ENCODE results near the gene SH2D2A.
"Not testable (repeated sequence)": the region's sequence is repeated elsewhere in the genome, so short reads cannot be mapped to it uniquely, and the experiment has no call there.

SH2D2A gene

GRCh38 chr1:156767879-156768604 is 48.6 kb downstream of the SH2D2A start:
- no peak for FAIRE-seq

- FAIRE-seq, result peak; percentile 80
These were observed 49.4 kb downstream of the SH2D2A start, which contains the start of gene PRCC for GRCh38 chr1:156767101-156767878. TSS of gene PRCC (plus strand) at chr1:156767535. CDS start at chr1:156767772, 237 bp downstream.

GRCh38 chr1:156766298-156767100 is 50.1 kb downstream of the SH2D2A start:
- FAIRE-seq, result no peak

- no peak for FAIRE-seq
These were observed 51.0 kb downstream of the SH2D2A start for GRCh38 chr1:156765666-156766065.

GRCh38 chr1:156765136-156765535 is 51.5 kb downstream of the SH2D2A start:
- FAIRE-seq, result not testable (repeated sequence)

- no peak for FAIRE-seq
These were observed 55.9 kb downstream of the SH2D2A start for GRCh38 chr1:156760796-156761104.

GRCh38 chr1:156760092-156760795 is 56.4 kb downstream of the SH2D2A start:
- FAIRE-seq, result no peak

- not testable (repeated sequence) for FAIRE-seq
These were observed 58.9 kb downstream of the SH2D2A start for GRCh38 chr1:156757572-156758253.

GRCh38 chr1:156756355-156756754 is 60.3 kb downstream of the SH2D2A start:
- no peak for FAIRE-seq
